Measurements from ENCODE around the gene SAG. TPM values are rescaled to one million over a fixed set of nuclear protein-coding genes. Genes with fewer than 3 reads are reported as not detected.

Gene SAG
- total and polyA plus RNA-seq, 10 of the 15 experiments (the other 5 are each of a cell fraction or from before 2014, with no cell fraction given) = 0.06 to 0.47 TPM; not detected in 8

GRCh38 chr2:233365861-233366520, 58.4 kb downstream of the SAG start (continued):
- TF ChIP-seq JUND (IDR thresholded peaks at IDR 0.05; ENCODE audit: low read depth, low read length) (no peak), PKNOX1 (IDR thresholded peaks at IDR 0.05) (no peak)

- no peak for FAIRE-seq
- intact Hi-C loops (cut with micrococcal nuclease; ENCODE audit: unreplicated experiment) = no loop called here
- H3K4me1 ChIP-seq (ENCODE audit: control insufficient read depth, insufficient read depth, low read length) = peaks cover 9% of the 10 kb centered on the region
- no peak overlapping the region for H3K27ac ChIP-seq (ENCODE audit: control insufficient read depth, insufficient read depth)
- no TSS peak for BruUV-seq (replicated peaks)
- ChIA-PET SMC1A (ENCODE audit: uncharacterized antibody, unreplicated experiment) (no interaction called here), CTCF (no interaction called here), POLR2A (no interaction called here), RAD21 (ENCODE audit: unreplicated experiment) (no interaction called here)
- H3K4me2 ChIP-seq (ENCODE audit: control insufficient read depth, insufficient read depth) = no peak overlapping the region
- WGBS (ENCODE audit: insufficient coverage, insufficient replicate concordance, low lambda C conversion rate, missing lambda C conversion rate) = 59% methylated on average over 3 of the region's 3 CpGs
- no peak for DNase-seq (ENCODE audit: low read depth, low spot score)
- H3K9ac ChIP-seq (ENCODE audit: control insufficient read depth, insufficient read depth, low read length) = no peak overlapping the region
- H4K20me1 ChIP-seq (ENCODE audit: control insufficient read depth, insufficient read depth) = no peaks in the 10 kb centered on the region
- H3K36me3 ChIP-seq (ENCODE audit: control insufficient read depth in 2 of 2, insufficient read depth in 2 of 2, low read length in 1 of 2) = peaks cover 0 to 2% of the 10 kb centered on the region in 2 experiments; a peak in 1 of 4 replicates
- no peak overlapping the region for H2AFZ ChIP-seq (ENCODE audit: control insufficient read depth, low read depth, low read length)
- peaks cover 23% of the 10 kb centered on the region for H3K79me2 ChIP-seq (ENCODE audit: control insufficient read depth, insufficient read depth, low read length)
- no peaks in the 10 kb centered on the region for H3K27me3 ChIP-seq (replicated peaks in 1 of 2; ENCODE audit: control insufficient read depth in 2 of 2, insufficient read depth in 2 of 2, low read length in 1 of 2)
- in situ Hi-C loops (cut with MboI) = no loop called here
- peaks cover 15% of the 10 kb centered on the region for H3K9me3 ChIP-seq (replicated peaks; ENCODE audit: control insufficient read depth, insufficient read depth, low read length)
- no peak overlapping the region for H3K4me3 ChIP-seq
- ATAC-seq = no peak
- TF ChIP-seq MYC (IDR thresholded peaks at IDR 0.05; ENCODE audit: insufficient read depth, insufficient read length, insufficient replicate concordance, low read length, severe bottlenecking) (no peak), RAD51 (IDR thresholded peaks at IDR 0.05) (no peak), ZBTB11 (CRISPR knock-in tag; IDR thresholded peaks at IDR 0.05) (no peak), ATF2 (IDR thresholded peaks at IDR 0.05; ENCODE audit: low read length) (no peak), STAT3 (IDR thresholded peaks at IDR 0.05; ENCODE audit: low read depth, low read length) (no peak), CBFB (IDR thresholded peaks at IDR 0.05; ENCODE audit: low read depth) (no peak), KAT2A (conservative IDR thresholded peaks at IDR 0.05; ENCODE audit: control insufficient read depth, low read depth, low read length) (no peak), USF1 (IDR thresholded peaks at IDR 0.05; ENCODE audit: borderline replicate concordance, extremely low read length, insufficient read depth, low read depth, low read length) (no peak), SMAD1 (IDR thresholded peaks at IDR 0.05; ENCODE audit: low read depth, partially characterized antibody) (no peak), ZNF24 (IDR thresholded peaks at IDR 0.05) (no peak), CEBPB (IDR thresholded peaks at IDR 0.05; ENCODE audit: borderline replicate concordance in 1 of 2, low read depth in 2 of 2, low read length in 2 of 2) (no peak), ELK1 (IDR thresholded peaks at IDR 0.05; ENCODE audit: low read depth, low read length) (no peak)
These were observed 60.0 kb downstream of the SAG start for GRCh38 chr2:233367586-233367985.
